ENCODE measurements around the gene SLX9.
"Not testable (repeated sequence)": the region's sequence is repeated elsewhere in the genome, so short reads cannot be mapped to it uniquely, and the experiment has no call there.

SLX9 gene

GRCh38 chr21:44972821-44973220, 33.0 kb downstream of the SLX9 start:
- FAIRE-seq (no peak), DNase-seq (ENCODE audit: insufficient read length, low spot score) (no peak)
- TF ChIP-seq POLR2AphosphoS5 (IDR thresholded peaks at IDR 0.05; ENCODE audit: low read depth, low read length) (no peak), SPI1 (IDR thresholded peaks at IDR 0.05; ENCODE audit: low read depth, low read length) (no peak), PAX5 (IDR thresholded peaks at IDR 0.05; ENCODE audit: insufficient read depth, low read length, severe bottlenecking) (no peak), POU2F2 (IDR thresholded peaks at IDR 0.05; ENCODE audit: low read depth, low read length) (no peak), POLR2A (IDR thresholded peaks at IDR 0.05; ENCODE audit: low read depth, low read length) (no peak), TAF1 (IDR thresholded peaks at IDR 0.05; ENCODE audit: low read depth, low read length) (no peak)

GRCh38 chr21:44973598-44973997, 33.8 kb downstream of the SLX9 start:
- DNase-seq (ENCODE audit: insufficient read length, low spot score) (no peak), FAIRE-seq (no peak)
- no peak for TF ChIP-seq SPI1 (IDR thresholded peaks at IDR 0.05; ENCODE audit: low read depth, low read length)
- no peak for TF ChIP-seq POLR2AphosphoS5 (IDR thresholded peaks at IDR 0.05; ENCODE audit: low read depth, low read length)
- TF ChIP-seq POLR2A (IDR thresholded peaks at IDR 0.05; ENCODE audit: low read depth, low read length): no peak
- TF ChIP-seq POU2F2 (IDR thresholded peaks at IDR 0.05; ENCODE audit: low read depth, low read length): no peak
- no peak for TF ChIP-seq TAF1 (IDR thresholded peaks at IDR 0.05; ENCODE audit: low read depth, low read length)
- TF ChIP-seq PAX5 (IDR thresholded peaks at IDR 0.05; ENCODE audit: insufficient read depth, low read length, severe bottlenecking): no peak

GRCh38 chr21:44974676-44975075, 34.8 kb downstream of the SLX9 start:
- no peak for TF ChIP-seq TAF1 (IDR thresholded peaks at IDR 0.05; ENCODE audit: low read depth, low read length)
- TF ChIP-seq POU2F2 (IDR thresholded peaks at IDR 0.05; ENCODE audit: low read depth, low read length): no peak
- no peak for TF ChIP-seq SPI1 (IDR thresholded peaks at IDR 0.05; ENCODE audit: low read depth, low read length)
- no peak for TF ChIP-seq POLR2AphosphoS5 (IDR thresholded peaks at IDR 0.05; ENCODE audit: low read depth, low read length)
- TF ChIP-seq POLR2A (IDR thresholded peaks at IDR 0.05; ENCODE audit: low read depth, low read length): no peak
- no peak for TF ChIP-seq PAX5 (IDR thresholded peaks at IDR 0.05; ENCODE audit: insufficient read depth, low read length, severe bottlenecking)
- FAIRE-seq (no peak), DNase-seq (ENCODE audit: insufficient read length, low spot score) (no peak)

- no peak for TF ChIP-seq POU2F2 (IDR thresholded peaks at IDR 0.05; ENCODE audit: low read depth, low read length)
- FAIRE-seq (no peak), DNase-seq (ENCODE audit: insufficient read length, low spot score) (no peak)
These were observed 36.1 kb downstream of the SLX9 start for GRCh38 chr21:44975720-44976555.

- not testable (repeated sequence) for DNase-seq (ENCODE audit: insufficient read length, low spot score); FAIRE-seq
These were observed 36.9 kb downstream of the SLX9 start for GRCh38 chr21:44976556-44977393.

- FAIRE-seq (no peak), DNase-seq (ENCODE audit: insufficient read length, low spot score) (no peak)
- TF ChIP-seq TAF1 (IDR thresholded peaks at IDR 0.05; ENCODE audit: low read depth, low read length): no peak
- TF ChIP-seq POLR2AphosphoS5 (IDR thresholded peaks at IDR 0.05; ENCODE audit: low read depth, low read length): no peak
- no peak for TF ChIP-seq PAX5 (IDR thresholded peaks at IDR 0.05; ENCODE audit: insufficient read depth, low read length, severe bottlenecking)
- no peak for TF ChIP-seq POLR2A (IDR thresholded peaks at IDR 0.05; ENCODE audit: low read depth, low read length)
- no peak for TF ChIP-seq SPI1 (IDR thresholded peaks at IDR 0.05; ENCODE audit: low read depth, low read length)
- TF ChIP-seq POU2F2 (IDR thresholded peaks at IDR 0.05; ENCODE audit: low read depth, low read length): no peak
These were observed 37.9 kb downstream of the SLX9 start for GRCh38 chr21:44977616-44978340.

GRCh38 chr21:44979687-44980561, 40.1 kb downstream of the SLX9 start:
- no peak for DNase-seq (ENCODE audit: insufficient read length, low spot score)
- TF ChIP-seq TAF1 (IDR thresholded peaks at IDR 0.05; ENCODE audit: low read depth, low read length): no peak
- TF ChIP-seq POLR2A (IDR thresholded peaks at IDR 0.05; ENCODE audit: low read depth, low read length): no peak
- no peak for TF ChIP-seq POLR2AphosphoS5 (IDR thresholded peaks at IDR 0.05; ENCODE audit: low read depth, low read length)
- TF ChIP-seq SPI1 (IDR thresholded peaks at IDR 0.05; ENCODE audit: low read depth, low read length): no peak
- no peak for TF ChIP-seq POU2F2 (IDR thresholded peaks at IDR 0.05; ENCODE audit: low read depth, low read length)
- no peak for TF ChIP-seq PAX5 (IDR thresholded peaks at IDR 0.05; ENCODE audit: insufficient read depth, low read length, severe bottlenecking)
- no peak for FAIRE-seq

- FAIRE-seq (no peak), DNase-seq (ENCODE audit: insufficient read length, low spot score) (no peak)
- TF ChIP-seq TAF1 (IDR thresholded peaks at IDR 0.05; ENCODE audit: low read depth, low read length) (no peak), SPI1 (IDR thresholded peaks at IDR 0.05; ENCODE audit: low read depth, low read length) (no peak)
These were observed 41.0 kb downstream of the SLX9 start for GRCh38 chr21:44980562-44981489.
